Suprapubic skin (tissue), 4 donors: ENCODE data around the gene MALL. TPM values are rescaled to one million over a fixed set of nuclear protein-coding genes. Genes with fewer than 3 reads are reported as not detected.

Experiments used
- DNase-seq, 2 donors: peaks; one replicate each; pipeline ENCODE4 v3.0.0-alpha.2; 2019; ENCODE audit warnings: low spot score in 2 of 2
- H3K27ac ChIP-seq: fragments of 200-600 bp; sonication (generic); one replicate; pipeline ENCODE4 v1.5.1; 2019
- H3K27me3 ChIP-seq: fragments of 200-600 bp; sonication (generic); one replicate; pipeline ENCODE4 v1.5.1; 2019
- H3K36me3 ChIP-seq: fragments of 200-600 bp; sonication (generic); one replicate; pipeline ENCODE4 v1.5.1; 2019
- H3K4me1 ChIP-seq: fragments of 200-600 bp; sonication (generic); one replicate; pipeline ENCODE4 v1.5.1; 2019
- H3K4me3 ChIP-seq: fragments of 200-600 bp; sonication (generic); one replicate; pipeline ENCODE4 v1.5.1; 2019; ENCODE audit warnings: mild to moderate bottlenecking
- H3K9me3 ChIP-seq: fragments of 200-600 bp; sonication (generic); one replicate; pipeline ENCODE4 v1.5.1; 2019
- EP300 ChIP-seq: sonication (generic); formaldehyde crosslinking; IDR thresholded peaks from one replicate; pipeline ENCODE4 v1.6.1; 2017; ENCODE audit warnings: antibody characterized with exemption
- POLR2A ChIP-seq, 2 donors: fragments of 450-650 bp; IDR thresholded peaks; one replicate each; pipeline ENCODE4 v1.6.1; 2017; ENCODE audit warnings: antibody characterized with exemption in 2 of 2, mild to moderate bottlenecking in 2 of 2, moderate library complexity in 2 of 2
- POLR2AphosphoS5 ChIP-seq, 3 donors: sonication (generic); formaldehyde crosslinking; IDR thresholded peaks; one replicate each; pipeline ENCODE4 v1.6.1; 2017; ENCODE audit warnings: antibody characterized with exemption in 3 of 3
- WGBS: methylation state at CpG from one replicate; pipeline ENCODE4 v1.1.5; 2018; 5-methylcytosine and 5-hydroxymethylcytosine counted together
- total RNA-seq, 4 donors: library from RNA; depleted of rRNA; stranded (reverse); fragments of >200 nt; gene quantifications; one replicate each; pipeline ENCODE4 v1.1.0, GENCODE V29; 2016
- TF ChIP-seq, protein P1 (sequence below), 2 donors: fragments of 200-600 bp in 1 of 2; fragments of 450-650 bp in 1 of 2; sonication (generic) in 1 of 2; IDR thresholded peaks; one replicate each; pipeline ENCODE4 v1.5.1; 2016 to 2019; ENCODE audit warnings: antibody characterized with exemption in 2 of 2, mild to moderate bottlenecking in 1 of 2, moderate library complexity in 1 of 2

The MALL gene
- total RNA-seq, 4 donors from 2014 or later, result 20.8 to 49.2 (median 41.6) TPM

DNA sequence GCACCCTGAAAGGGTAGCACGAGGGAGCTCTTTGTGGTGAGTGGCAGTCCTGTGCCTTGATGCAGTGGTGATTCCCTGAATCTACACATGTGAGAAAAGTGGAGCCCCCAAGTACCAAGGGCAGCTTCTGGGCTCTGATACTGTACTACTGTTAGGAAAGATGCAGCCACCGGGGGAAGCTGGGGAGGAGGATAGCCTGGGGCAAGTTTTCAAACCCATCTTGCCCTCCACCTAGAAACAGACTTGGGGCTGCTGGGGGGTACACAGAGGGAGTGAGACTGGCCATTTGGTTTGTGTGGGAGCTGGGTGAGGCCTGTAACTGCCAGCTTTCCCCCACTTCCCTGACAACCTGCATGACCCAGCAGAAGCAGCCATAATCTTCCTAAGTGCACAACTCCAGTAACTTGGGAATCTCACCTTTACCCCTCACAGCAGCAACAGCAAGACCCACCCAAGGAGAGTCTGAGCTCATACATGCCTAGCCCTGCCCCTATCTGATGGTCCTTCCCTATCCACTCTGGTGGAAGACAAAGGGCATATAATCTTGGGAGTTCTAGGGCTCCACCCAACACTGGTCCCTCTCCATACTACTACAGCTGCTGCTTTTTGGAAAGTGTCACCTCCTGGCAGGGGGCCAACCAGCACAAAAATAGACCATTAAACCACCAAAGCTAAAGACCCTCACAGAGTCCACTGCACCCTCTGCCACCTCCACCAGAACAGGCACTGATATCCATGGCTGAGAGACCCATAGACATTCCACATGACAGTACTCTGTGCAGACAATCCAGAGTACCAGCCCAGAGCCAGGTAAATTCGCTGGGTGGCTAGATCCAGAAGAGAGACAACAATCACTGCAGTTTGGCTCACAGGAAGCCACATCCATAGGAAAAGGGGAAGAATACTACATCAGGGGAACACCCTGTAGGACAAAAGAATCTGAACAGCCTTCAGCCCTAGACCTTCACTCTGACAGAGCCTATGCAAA is 8.2 kb downstream of the MALL start:
- Histone ChIP-seq H3K4me1 (peaks cover 31% of the 10 kb centered on the region), H3K27me3 (no peaks in the 10 kb centered on the region), H3K9me3 (no peaks in the 10 kb centered on the region), H3K4me3 (no peak overlapping the region), H3K27ac (no peak overlapping the region), H3K36me3 (no peaks in the 10 kb centered on the region)
- TF ChIP-seq, protein P1, sequence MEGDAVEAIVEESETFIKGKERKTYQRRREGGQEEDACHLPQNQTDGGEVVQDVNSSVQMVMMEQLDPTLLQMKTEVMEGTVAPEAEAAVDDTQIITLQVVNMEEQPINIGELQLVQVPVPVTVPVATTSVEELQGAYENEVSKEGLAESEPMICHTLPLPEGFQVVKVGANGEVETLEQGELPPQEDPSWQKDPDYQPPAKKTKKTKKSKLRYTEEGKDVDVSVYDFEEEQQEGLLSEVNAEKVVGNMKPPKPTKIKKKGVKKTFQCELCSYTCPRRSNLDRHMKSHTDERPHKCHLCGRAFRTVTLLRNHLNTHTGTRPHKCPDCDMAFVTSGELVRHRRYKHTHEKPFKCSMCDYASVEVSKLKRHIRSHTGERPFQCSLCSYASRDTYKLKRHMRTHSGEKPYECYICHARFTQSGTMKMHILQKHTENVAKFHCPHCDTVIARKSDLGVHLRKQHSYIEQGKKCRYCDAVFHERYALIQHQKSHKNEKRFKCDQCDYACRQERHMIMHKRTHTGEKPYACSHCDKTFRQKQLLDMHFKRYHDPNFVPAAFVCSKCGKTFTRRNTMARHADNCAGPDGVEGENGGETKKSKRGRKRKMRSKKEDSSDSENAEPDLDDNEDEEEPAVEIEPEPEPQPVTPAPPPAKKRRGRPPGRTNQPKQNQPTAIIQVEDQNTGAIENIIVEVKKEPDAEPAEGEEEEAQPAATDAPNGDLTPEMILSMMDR (IDR thresholded peaks at IDR 0.05), result no peak
- TF ChIP-seq EP300, result no peak
- TF ChIP-seq POLR2A (IDR thresholded peaks at IDR 0.05), result no peak
- no peak for TF ChIP-seq POLR2AphosphoS5 (IDR thresholded peaks at IDR 0.05)
- 84% methylated on average over 3 of the region's 3 CpGs for WGBS
- DNase-seq, result no peak

DNA sequence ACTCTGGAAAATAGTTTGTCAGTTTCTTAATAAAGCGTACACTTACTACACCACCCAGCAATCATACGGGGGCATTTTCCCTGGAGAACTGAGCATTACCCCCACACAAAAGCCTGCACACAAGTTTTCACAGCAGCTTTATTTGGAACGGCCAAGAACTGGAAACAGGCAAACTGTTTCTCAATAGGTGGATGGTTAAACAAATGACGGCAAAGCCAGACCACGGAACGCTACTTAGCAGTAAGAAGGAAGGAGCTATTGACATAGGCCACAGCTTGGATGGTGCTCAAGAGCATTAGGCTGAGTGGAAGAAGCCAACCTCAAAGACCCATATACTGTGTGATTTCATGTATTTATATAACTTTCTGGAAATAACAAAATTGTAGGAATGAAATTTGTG is 9.0 kb downstream of the MALL start:
- H3K9me3 ChIP-seq, result no peaks in the 10 kb centered on the region
- peaks cover 38% of the 10 kb centered on the region for H3K4me1 ChIP-seq
- no peak for TF ChIP-seq EP300
- no peak for TF ChIP-seq POLR2A (IDR thresholded peaks at IDR 0.05)
- TF ChIP-seq, protein P1 (IDR thresholded peaks at IDR 0.05), result no peak
- TF ChIP-seq POLR2AphosphoS5 (IDR thresholded peaks at IDR 0.05), result no peak
- DNase-seq, result no peak
- H3K27ac ChIP-seq, result peak overlapping the region; percentile 28
- 67% methylated on average over 6 of the region's 6 CpGs for WGBS
- H3K4me3 ChIP-seq, result no peak overlapping the region
- H3K36me3 ChIP-seq, result no peaks in the 10 kb centered on the region
- no peaks in the 10 kb centered on the region for H3K27me3 ChIP-seq

DNA sequence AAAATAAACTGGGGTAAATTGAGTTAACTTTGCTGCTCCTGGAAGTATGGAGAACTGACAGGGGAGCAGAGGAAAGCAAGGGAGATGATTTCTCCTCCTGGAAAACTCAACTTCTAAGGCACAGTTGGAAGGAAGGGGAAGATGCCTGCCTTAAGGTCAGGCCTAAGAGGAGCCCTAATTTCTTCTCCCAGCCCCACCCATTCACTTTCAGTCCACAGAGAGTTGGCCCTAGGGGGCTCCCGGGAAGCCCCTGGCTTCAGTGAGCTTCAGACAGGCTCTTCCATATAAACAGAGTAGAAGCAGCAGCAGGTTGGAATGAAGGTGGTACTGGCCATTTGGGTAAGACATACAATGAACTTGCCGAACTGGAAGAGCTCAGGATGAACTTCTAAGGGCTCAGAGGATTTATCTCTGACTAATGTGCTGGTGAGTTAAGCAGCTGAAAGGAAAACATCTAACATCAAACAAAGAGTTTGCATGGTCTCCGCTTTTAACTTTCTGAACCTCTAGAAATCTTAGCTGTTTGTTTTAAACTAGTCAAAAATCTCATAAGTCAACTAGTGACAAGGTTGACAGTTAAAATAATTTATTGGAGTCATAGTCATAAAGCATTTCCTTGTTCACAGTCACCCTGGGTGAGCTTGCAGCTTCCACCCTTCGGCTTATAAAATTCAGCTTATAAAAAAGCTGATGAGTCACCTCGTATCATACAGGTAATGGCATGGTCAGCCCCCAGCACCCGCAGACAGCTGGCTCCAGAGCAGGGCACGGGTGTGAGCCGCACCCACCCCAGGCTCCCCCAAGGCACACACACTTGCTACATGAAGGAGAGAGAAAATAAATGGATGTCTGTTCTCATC is 9.8 kb downstream of the MALL start:
- TF ChIP-seq POLR2AphosphoS5 (IDR thresholded peaks at IDR 0.05) (peak in 1 of 3 donors; percentile 18), EP300 (no peak), POLR2A (IDR thresholded peaks at IDR 0.05) (no peak)
- Histone ChIP-seq H3K27me3 (no peaks in the 10 kb centered on the region), H3K4me3 (no peak overlapping the region), H3K9me3 (no peaks in the 10 kb centered on the region), H3K4me1 (peaks cover 46% of the 10 kb centered on the region), H3K27ac (peak overlapping the region; percentile 28), H3K36me3 (no peaks in the 10 kb centered on the region)
- 32% methylated on average over 8 of the region's 8 CpGs for WGBS
- no peak for DNase-seq

DNA sequence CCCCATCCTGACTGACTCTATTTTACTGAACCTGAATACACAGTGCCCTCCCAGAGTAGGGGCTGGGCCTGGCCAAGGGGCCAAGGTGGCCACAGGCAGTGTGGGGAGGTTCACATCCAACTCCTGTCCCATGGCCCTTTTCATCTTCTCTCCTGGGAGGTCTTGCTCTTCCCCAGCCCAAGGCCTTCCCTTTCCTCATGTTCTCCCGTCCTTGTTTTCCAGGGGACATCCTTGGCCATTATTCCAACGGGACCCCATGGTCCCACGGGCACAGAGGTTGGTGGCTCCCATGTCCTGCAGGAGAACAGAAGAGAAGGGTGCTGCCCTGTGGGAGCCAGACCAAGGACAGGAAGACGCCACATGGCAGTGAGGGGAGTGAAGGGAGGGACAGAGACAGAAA is 10.4 kb downstream of the MALL start:
- Histone ChIP-seq H3K27ac (no peak overlapping the region), H3K27me3 (no peaks in the 10 kb centered on the region), H3K36me3 (no peaks in the 10 kb centered on the region), H3K9me3 (no peaks in the 10 kb centered on the region), H3K4me3 (no peak overlapping the region), H3K4me1 (peaks cover 50% of the 10 kb centered on the region)
- 93% methylated on average over 4 of the region's 4 CpGs for WGBS
- no peak for DNase-seq
- TF ChIP-seq POLR2A (IDR thresholded peaks at IDR 0.05), result no peak
- no peak for TF ChIP-seq EP300
- TF ChIP-seq, protein P1 (IDR thresholded peaks at IDR 0.05), result no peak
- no peak for TF ChIP-seq POLR2AphosphoS5 (IDR thresholded peaks at IDR 0.05)

DNA sequence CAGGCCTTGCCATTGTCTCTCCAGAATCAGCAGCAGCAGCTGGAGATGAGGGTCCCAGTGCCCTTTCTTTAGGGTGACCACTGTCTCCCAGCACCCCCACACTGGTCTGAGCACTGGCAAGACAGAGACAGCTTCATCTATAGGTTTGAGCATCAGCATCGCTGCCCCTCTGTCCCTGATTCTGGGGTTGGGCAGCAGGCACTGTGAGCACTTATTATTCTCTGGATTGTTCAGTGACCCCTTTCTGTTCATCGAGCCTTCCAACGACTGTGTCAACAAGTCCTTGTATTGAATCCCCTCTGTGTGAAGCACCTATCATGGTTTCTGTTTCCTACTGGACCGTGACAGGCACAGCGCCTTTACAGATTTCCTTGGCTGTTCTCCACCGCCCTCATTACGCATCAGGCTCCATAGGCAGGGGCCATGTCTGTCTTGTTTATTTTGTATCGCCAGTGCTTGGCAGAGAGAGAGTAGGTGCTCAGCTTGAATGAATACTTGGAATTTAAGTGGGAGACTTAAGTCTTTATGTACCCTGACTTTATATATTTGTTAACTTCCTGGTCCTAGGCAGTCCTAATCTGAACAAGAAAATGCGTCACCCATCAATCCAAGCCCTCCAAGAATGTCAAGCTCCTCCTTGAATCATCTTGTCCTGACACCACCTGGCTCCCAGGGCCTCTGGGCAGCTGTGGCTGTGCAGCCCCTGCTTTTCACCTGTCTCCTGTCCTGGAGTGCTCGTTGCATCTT is 11.4 kb downstream of the MALL start:
- Histone ChIP-seq H3K36me3 (no peaks in the 10 kb centered on the region), H3K27ac (no peak overlapping the region), H3K9me3 (no peaks in the 10 kb centered on the region), H3K4me1 (peaks cover 56% of the 10 kb centered on the region), H3K27me3 (no peaks in the 10 kb centered on the region), H3K4me3 (no peak overlapping the region)
- DNase-seq, result no peak
- TF ChIP-seq POLR2AphosphoS5 (IDR thresholded peaks at IDR 0.05), result no peak
- TF ChIP-seq EP300, result no peak
- TF ChIP-seq, protein P1 (IDR thresholded peaks at IDR 0.05), result no peak
- TF ChIP-seq POLR2A (IDR thresholded peaks at IDR 0.05), result no peak
- WGBS, result 86% methylated on average over 10 of the region's 10 CpGs
